Thoracic aorta (tissue), 2 donors: Measurements from ENCODE around the gene HNRNPA2B1. TPM values are rescaled to one million over a fixed set of nuclear protein-coding genes. Genes with fewer than 3 reads are reported as not detected.

ENCODE experiments used
- ATAC-seq: fragments of 150-250 bp; one replicate; pipeline ENCODE4 v1.8.0; 2017; ENCODE audit warnings: low read depth; ENCODE audit not compliant: insufficient number of reproducible peaks, low FRiP score
- DNase-seq: peaks from one replicate; pipeline ENCODE4 v3.0.0-alpha.2; 2020; ENCODE audit warnings: low spot score
- H3K27ac ChIP-seq, 2 donors: fragments of 200-600 bp; sonication (generic); 1 replicate in 1 of 2; 2 replicates in 1 of 2; pipeline ENCODE4 v1.5.1; 2016; ENCODE audit warnings: mild to moderate bottlenecking in 2 of 2, moderate library complexity in 2 of 2
- H3K27me3 ChIP-seq: fragments of 200-600 bp; sonication (generic); replicated peaks from 2 replicates; pipeline ENCODE4 v1.6.0; 2016; ENCODE audit warnings: mild to moderate bottlenecking; ENCODE audit not compliant: insufficient read depth
- H3K36me3 ChIP-seq: fragments of 200-600 bp; sonication (generic); one replicate; pipeline ENCODE4 v1.5.1; 2016
- H3K4me1 ChIP-seq, 2 donors: fragments of 200-600 bp; sonication (generic); 1 replicate in 1 of 2; 2 replicates in 1 of 2; pipeline versions ENCODE4 v1.5.1 to v1.6.0; 2016; ENCODE audit warnings: low read depth in 2 of 2, mild to moderate bottlenecking in 1 of 2; ENCODE audit not compliant: control insufficient read depth in 1 of 2
- H3K4me3 ChIP-seq: fragments of 200-600 bp; sonication (generic); 2 replicates; pipeline ENCODE4 v1.5.1; 2016; ENCODE audit warnings: mild to moderate bottlenecking
- H3K9me3 ChIP-seq: fragments of 200-600 bp; sonication (generic); 2 replicates; pipeline ENCODE4 v1.5.1; 2016
- total RNA-seq, 2 donors: library from RNA; depleted of rRNA; stranded (reverse); fragments of >200 nt; gene quantifications; one replicate each; pipeline versions ENCODE4 v1.1.0 to v1.2.3, GENCODE V29; 2016
- TF ChIP-seq, protein P1 (sequence below): fragments of 200-600 bp; sonication (generic); IDR thresholded peaks from one replicate; pipeline ENCODE4 v1.5.1; 2019; ENCODE audit warnings: antibody characterized with exemption

Gene HNRNPA2B1
- total RNA-seq, 2 donors from 2014 or later = 142 to 204 TPM

- DNase-seq (no peak), ATAC-seq (no peak)
- Histone ChIP-seq H3K27me3 (no peaks in the 10 kb centered on the region), H3K27ac (no peak overlapping the region), H3K36me3 (peaks cover 84% of the 10 kb centered on the region), H3K4me1 (peaks cover 54 to 58% of the 10 kb centered on the region in 2 donors), H3K4me3 (no peak overlapping the region), H3K9me3 (no peaks in the 10 kb centered on the region)
- TF ChIP-seq, protein P1, sequence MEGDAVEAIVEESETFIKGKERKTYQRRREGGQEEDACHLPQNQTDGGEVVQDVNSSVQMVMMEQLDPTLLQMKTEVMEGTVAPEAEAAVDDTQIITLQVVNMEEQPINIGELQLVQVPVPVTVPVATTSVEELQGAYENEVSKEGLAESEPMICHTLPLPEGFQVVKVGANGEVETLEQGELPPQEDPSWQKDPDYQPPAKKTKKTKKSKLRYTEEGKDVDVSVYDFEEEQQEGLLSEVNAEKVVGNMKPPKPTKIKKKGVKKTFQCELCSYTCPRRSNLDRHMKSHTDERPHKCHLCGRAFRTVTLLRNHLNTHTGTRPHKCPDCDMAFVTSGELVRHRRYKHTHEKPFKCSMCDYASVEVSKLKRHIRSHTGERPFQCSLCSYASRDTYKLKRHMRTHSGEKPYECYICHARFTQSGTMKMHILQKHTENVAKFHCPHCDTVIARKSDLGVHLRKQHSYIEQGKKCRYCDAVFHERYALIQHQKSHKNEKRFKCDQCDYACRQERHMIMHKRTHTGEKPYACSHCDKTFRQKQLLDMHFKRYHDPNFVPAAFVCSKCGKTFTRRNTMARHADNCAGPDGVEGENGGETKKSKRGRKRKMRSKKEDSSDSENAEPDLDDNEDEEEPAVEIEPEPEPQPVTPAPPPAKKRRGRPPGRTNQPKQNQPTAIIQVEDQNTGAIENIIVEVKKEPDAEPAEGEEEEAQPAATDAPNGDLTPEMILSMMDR = no peak
Observed at GRCh38 chr7:26192485-26193087, 8.0 kb downstream of the HNRNPA2B1 start.

GRCh38 chr7:26191974-26192479, 8.5 kb downstream of the HNRNPA2B1 start:
- H3K27ac ChIP-seq = no peak overlapping the region
- no peak overlapping the region for H3K4me3 ChIP-seq
- H3K27me3 ChIP-seq = no peaks in the 10 kb centered on the region
- peaks cover 81% of the 10 kb centered on the region for H3K36me3 ChIP-seq
- ATAC-seq (no peak), DNase-seq (no peak)
- H3K4me1 ChIP-seq = peaks cover 49 to 53% of the 10 kb centered on the region in 2 donors
- TF ChIP-seq, protein P1 = no peak
- no peaks in the 10 kb centered on the region for H3K9me3 ChIP-seq

DNA sequence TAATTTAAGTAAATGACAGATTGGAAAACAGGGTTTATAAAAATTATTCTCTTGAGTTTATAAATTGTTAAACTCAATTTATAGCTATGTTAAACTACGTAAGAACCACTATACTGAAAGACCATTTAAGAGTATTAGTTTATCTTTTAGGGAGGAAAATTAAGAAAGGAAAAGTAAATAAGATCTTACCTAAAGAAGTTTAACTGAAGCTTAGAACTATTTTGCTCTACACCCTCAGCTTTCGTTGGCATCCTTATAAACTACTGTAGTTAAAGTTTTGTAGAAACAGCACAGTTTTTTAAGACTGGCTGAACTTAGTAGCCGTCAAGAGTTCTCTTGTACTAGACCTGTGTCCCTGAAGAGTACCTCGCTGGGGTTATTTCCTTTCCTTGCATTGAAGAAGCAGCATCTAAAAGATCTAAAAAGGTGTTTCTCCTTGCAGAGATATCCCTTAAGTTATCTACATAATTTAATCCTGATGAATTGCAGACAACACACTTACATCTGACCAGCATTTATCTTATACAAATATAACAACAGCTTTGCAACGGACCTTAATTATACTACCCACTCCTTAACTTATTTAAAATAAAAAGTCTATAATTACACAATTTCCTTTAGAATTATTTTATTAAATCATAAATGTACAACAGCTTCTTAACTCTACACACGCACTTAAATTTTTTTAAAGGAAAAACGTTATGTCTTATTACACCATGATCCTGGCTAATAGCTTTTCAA, 9.1 kb downstream of the HNRNPA2B1 start:
- Histone ChIP-seq H3K27ac (no peak overlapping the region), H3K9me3 (no peaks in the 10 kb centered on the region), H3K4me1 (peaks cover 43 to 46% of the 10 kb centered on the region in 2 donors), H3K4me3 (no peak overlapping the region), H3K36me3 (peaks cover 75% of the 10 kb centered on the region), H3K27me3 (no peaks in the 10 kb centered on the region)
- no peak for ATAC-seq
- TF ChIP-seq, protein P1 = no peak
- DNase-seq = no peak

GRCh38 chr7:26190417-26190869, 10.1 kb downstream of the HNRNPA2B1 start:
- H3K4me3 ChIP-seq = no peak overlapping the region
- no peak for DNase-seq
- TF ChIP-seq, protein P1 = no peak
- no peaks in the 10 kb centered on the region for H3K27me3 ChIP-seq
- H3K9me3 ChIP-seq = no peaks in the 10 kb centered on the region
- ATAC-seq = no peak
- H3K27ac ChIP-seq = no peak overlapping the region
- H3K36me3 ChIP-seq = peaks cover 66% of the 10 kb centered on the region
- peaks cover 33 to 37% of the 10 kb centered on the region in 2 donors for H3K4me1 ChIP-seq

- Histone ChIP-seq H3K9me3 (no peaks in the 10 kb centered on the region), H3K36me3 (peaks cover 61% of the 10 kb centered on the region), H3K27ac (no peak overlapping the region), H3K4me3 (no peak overlapping the region), H3K27me3 (no peaks in the 10 kb centered on the region), H3K4me1 (peaks cover 28 to 29% of the 10 kb centered on the region in 2 donors)
- TF ChIP-seq, protein P1 = no peak
- no peak for DNase-seq
- ATAC-seq = no peak
Observed at GRCh38 chr7:26189697-26190096, 10.8 kb downstream of the HNRNPA2B1 start.
